ENCODE results near the gene LIMS2.
A peak's percentile ranks its signal among the peaks of the same experiment; 100 is the strongest.

The LIMS2 gene, protein sequence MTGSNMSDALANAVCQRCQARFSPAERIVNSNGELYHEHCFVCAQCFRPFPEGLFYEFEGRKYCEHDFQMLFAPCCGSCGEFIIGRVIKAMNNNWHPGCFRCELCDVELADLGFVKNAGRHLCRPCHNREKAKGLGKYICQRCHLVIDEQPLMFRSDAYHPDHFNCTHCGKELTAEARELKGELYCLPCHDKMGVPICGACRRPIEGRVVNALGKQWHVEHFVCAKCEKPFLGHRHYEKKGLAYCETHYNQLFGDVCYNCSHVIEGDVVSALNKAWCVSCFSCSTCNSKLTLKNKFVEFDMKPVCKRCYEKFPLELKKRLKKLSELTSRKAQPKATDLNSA

GRCh38 chr2:127675331-127676261 is at the start of gene LIMS2:
LIMS2 (minus strand) TSS chr2:127675530; CDS start chr2:127675024, 506 bp downstream.
- peak; percentile 21 for DNase-seq

DNA sequence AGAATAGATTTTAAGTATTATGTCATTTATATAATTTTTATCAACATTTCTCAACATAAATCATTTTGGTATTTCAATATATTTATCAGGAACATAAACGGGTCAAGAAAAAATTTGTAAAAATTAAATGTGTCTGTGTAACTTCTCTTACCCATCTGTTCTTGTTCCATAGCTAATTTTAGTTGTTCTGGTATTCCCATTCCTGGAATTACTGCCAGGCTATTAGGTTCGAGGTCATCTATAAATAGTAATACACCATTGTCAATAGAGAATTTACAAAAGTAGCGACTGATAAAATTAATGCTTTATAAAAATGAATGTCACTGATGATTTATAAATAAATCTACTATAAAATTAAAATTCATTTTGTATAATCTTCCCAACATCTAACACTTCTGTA is 47.5 kb upstream of the LIMS2 start:
- DNase-seq, result no peak

DNA sequence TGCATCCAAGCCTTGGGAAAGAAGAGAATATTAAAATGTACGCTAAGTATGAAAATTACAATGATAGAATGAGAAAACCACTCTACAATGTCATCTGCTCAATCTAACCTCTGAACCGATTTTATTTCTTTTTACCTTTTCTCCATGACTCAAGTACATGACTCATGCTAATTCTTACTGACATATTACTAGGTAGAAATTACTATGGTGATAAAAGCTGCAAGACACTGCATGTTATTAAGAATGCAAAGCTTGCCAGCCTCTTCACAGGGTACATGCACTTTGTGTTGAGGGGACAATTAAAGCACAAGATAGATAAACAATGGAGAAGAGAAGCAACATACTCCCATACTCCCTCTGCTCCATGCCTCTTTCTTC is 46.6 kb upstream of the LIMS2 start:
- DNase-seq, result peak; percentile 41

- DNase-seq, result peak; percentile 41
Observed at GRCh38 chr2:127721311-127721977, 46.1 kb upstream of the LIMS2 start.

- no peak for DNase-seq
Observed at GRCh38 chr2:127719301-127720218, 44.2 kb upstream of the LIMS2 start.

- no peak for DNase-seq
Observed at GRCh38 chr2:127718271-127718670, 42.9 kb upstream of the LIMS2 start.

DNA sequence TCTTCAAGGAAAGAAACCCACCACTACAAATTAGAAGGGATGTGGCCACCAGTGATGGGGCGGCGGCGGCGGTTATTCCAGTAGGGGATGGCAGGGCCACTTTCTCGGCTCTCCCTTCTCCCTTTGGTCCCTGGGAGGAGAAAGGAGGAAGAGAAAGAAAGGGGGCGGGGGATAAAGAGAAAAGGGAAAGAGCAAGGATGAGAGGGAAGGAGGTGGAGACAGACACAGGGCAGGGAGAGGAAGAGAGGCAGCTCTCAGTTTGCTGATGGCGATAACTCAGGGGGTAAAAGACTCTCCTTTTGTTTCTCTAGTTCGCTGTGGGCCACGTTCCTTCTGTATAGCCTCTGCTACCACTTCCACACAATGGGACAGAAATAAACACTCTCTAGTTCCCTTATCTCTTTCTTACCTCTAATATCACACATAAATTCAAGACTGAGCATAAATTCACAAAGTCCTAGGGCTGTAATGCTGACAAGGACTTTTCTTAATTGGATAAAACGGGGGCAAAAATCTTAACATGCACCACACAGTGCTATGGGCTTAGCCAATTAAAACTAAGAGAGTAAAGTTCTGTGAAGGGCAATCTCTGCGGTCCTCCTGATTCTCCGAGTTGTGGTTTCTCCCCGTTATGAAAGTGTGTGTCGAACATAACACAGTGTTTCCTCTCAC is 40.6 kb upstream of the LIMS2 start:
- no peak for DNase-seq

DNA sequence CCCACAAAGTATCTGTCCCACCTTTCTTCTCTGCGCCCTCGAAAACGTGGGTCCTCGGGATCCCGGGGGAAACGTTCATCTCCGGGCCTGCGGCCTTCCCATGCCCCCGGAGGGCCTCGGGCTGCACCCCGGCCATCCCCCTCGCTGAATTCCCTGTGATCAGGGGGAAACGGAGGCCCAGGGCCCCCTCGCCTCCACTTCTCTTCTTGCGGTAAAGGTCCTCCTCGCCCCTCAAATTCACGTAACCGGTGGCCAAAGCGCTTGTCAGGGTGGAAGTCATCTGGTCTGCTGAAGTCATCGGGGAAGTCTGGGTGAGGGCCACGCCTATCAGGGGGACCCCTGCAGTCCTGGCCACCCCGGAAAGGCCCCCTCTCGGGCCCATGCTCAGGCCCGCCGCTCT is 38.2 kb upstream of the LIMS2 start:
- no peak for DNase-seq

- DNase-seq, result no peak
Observed at GRCh38 chr2:127712999-127713398, 37.7 kb upstream of the LIMS2 start.

DNA sequence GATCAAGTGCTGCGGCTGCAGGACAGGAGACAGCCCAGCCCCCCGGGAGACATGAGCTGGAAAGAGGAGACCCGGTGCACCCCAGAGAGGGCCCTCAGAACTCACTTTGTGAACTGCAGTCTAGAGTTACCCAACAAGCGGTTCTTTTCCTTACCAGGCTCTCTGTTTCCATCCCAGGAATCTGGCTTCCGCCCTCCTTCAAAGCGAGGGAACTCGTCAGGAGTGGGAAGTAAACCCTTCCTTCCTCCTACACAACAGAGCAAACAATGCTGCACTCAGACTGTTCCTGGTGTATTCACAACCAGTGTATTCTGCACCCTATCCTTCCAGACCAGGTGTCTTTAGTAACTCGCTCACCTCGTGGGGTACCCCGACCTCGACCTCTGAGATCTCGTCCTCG is 34.0 kb upstream of the LIMS2 start:
- DNase-seq, result no peak

GRCh38 chr2:127707890-127708648 is 32.7 kb upstream of the LIMS2 start:
- DNase-seq, result no peak

DNA sequence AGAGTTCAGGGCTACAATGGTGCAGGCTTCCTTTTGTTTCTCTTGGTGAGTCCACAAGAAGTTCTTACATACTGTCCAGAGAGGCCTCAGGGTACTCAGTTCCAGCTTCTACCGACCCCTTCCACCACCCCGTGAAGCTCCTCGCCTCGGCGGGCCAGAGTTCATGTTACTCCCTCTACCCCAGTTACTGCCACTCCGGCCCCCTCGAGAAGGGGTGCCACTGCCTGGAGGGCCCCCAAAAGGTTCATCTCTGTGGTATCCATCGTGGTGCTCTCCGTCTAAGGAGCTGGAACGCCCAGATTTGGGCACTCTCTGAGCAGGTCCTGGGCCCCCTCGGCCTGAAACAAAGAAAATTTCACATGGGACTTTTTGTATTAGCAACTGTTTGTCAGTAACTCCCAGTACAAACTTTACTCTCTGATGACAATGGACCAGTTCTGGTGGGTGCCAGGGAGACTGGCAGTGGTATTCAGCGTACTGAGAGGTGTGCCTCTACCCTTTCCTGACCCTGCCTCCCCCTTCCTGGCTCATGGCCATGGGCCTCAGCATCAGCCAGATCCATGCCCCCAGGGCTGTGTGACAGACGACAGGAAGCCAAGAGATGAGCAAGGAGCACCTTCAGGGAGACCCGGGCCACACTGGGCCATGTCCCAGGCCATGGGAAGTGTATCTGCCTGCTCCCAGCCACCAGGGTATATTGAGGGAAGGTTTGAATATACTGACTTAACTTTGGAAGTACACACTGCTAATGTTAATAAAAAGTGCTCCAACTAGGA is 31.1 kb upstream of the LIMS2 start:
- no peak for DNase-seq

DNA sequence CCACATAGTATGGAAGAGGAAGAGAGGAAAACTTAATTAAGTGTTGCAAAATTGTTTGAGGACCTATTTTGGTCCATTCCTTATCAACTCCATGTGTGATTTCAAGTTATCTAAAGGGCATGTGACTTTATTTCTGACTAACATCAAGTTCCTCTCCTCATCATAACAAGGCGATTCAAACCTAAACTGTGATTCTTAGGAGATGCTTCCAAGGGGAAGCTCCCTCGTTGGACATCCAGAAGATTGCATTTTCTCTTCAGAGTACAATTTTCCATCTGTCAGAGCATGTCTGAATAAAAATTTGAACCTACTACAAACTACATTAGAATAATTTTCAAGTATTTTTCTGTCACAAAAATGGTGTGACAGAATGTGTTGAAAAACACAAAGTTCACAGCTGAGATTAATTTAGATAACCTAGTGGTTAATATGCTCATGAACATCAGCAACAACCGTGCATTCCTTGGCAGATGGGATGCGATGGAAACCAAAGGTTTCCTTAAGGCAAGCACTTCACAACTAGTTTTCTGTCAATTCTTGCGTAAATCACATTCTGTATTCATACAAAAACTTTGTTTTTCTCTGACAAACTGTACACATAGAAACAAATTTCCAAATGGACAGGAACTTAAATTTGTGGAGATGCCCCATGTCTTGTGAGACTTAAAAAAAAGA is 30.2 kb upstream of the LIMS2 start:
- DNase-seq, result no peak

- DNase-seq, result no peak
Observed at GRCh38 chr2:127704641-127705390, 29.5 kb upstream of the LIMS2 start.

DNA sequence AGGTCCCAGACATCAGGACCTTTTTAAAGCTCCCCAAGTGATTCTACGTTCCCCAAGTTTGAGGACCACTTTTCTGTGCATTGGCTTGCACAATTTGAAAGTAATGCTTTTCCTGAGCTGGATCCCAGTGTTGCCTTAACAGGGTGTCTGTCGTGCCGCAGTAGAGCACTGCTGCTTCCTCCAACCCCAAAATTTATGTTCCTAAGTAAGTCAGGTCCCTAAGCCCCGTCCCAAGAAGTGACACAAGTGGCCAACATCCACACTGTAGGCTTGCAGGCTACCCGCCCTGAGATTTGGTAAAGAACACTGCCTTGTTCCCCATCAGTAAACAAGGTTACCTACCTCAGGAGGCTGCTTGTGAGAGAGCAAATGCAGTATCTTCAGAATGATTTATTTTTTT is 28.0 kb upstream of the LIMS2 start:
- DNase-seq, result no peak

DNA sequence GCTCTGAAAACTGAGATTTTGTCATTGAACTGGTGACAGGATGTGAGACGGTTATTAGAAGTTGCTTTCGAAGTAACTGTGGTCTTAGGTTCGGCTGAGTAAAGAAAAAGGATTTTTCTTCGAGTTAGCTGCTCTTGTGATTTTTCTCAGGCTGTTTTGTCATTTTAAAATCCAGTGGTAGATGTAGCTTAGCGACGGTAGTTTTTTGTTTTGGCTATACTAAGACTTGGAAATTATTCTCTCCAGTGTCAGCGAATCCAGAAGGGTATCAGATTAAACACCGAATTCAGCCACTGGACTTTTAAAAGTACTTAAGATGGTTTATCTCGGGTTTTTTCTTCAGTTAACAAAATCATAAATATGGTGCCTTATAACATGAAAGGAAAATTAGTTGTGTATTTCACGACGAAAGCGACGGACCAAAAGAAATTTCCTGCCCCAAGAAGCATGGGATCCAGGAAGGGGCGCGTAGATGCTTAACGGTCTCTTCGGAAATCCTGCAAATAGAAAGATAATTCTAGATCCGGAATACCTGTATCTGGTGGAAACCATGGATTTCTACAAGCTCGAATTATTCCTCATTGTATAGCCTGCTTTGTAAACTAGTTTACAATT is 27.2 kb upstream of the LIMS2 start:
- DNase-seq, result no peak

GRCh38 chr2:127701651-127702394 is 26.5 kb upstream of the LIMS2 start:
- DNase-seq, result peak; percentile 60

Data from HCEC 1CT (cell line).